Kidney glomerular epithelial cell (primary cell): ENCODE results near the gene ACSS3.
"Not testable (repeated sequence)": the region's sequence is repeated elsewhere in the genome, so short reads cannot be mapped to it uniquely, and the experiment has no call there.

Source experiments
- DNase-seq: peaks from one replicate; lab custom pipeline; 2025; lab: John Stamatoyannopoulos, UW

ACSS3 gene

GRCh38 chr12:81167694-81168093 lies 89.8 kb downstream of the ACSS3 start:
- DNase-seq: peak; percentile 48

GRCh38 chr12:81168445-81168844 lies 90.6 kb downstream of the ACSS3 start:
- DNase-seq: no peak

GRCh38 chr12:81170072-81170471 lies 92.2 kb downstream of the ACSS3 start:
- no peak for DNase-seq

GRCh38 chr12:81172851-81173250 lies 95.0 kb downstream of the ACSS3 start:
- DNase-seq: no peak

- DNase-seq: no peak
Measured at GRCh38 chr12:81174664-81175063, 96.8 kb downstream of the ACSS3 start.

- no peak for DNase-seq
Measured at GRCh38 chr12:81176796-81177195, 98.9 kb downstream of the ACSS3 start.

- no peak for DNase-seq
Measured at GRCh38 chr12:81181691-81182090, 103.8 kb downstream of the ACSS3 start.

GRCh38 chr12:81187686-81188085 lies 109.8 kb downstream of the ACSS3 start:
- no peak for DNase-seq

GRCh38 chr12:81196595-81196994 lies 118.7 kb downstream of the ACSS3 start:
- DNase-seq: no peak

GRCh38 chr12:81200561-81200960 lies 122.7 kb downstream of the ACSS3 start:
- not testable (repeated sequence) for DNase-seq

GRCh38 chr12:81203671-81204204 lies 125.9 kb downstream of the ACSS3 start:
- DNase-seq: no peak

GRCh38 chr12:81205416-81205815 lies 127.5 kb downstream of the ACSS3 start:
- no peak for DNase-seq

- DNase-seq: no peak
Measured at GRCh38 chr12:81206429-81206828, 128.6 kb downstream of the ACSS3 start.

GRCh38 chr12:81207173-81207572 lies 129.3 kb downstream of the ACSS3 start:
- no peak for DNase-seq

- no peak for DNase-seq
Measured at GRCh38 chr12:81207664-81208063, 129.8 kb downstream of the ACSS3 start.

GRCh38 chr12:81208187-81208911 lies 130.5 kb downstream of the ACSS3 start:
- DNase-seq: no peak

- DNase-seq: no peak
Measured at GRCh38 chr12:81209012-81209411, 131.1 kb downstream of the ACSS3 start.

GRCh38 chr12:81209772-81210225 lies 131.9 kb downstream of the ACSS3 start:
- peak; percentile 16 for DNase-seq

GRCh38 chr12:81211306-81211705 lies 133.4 kb downstream of the ACSS3 start:
- DNase-seq: no peak

- no peak for DNase-seq
Measured at GRCh38 chr12:81212996-81213696, 135.3 kb downstream of the ACSS3 start.

GRCh38 chr12:81216739-81217138 lies 138.9 kb downstream of the ACSS3 start:
- DNase-seq: no peak

- DNase-seq: no peak
Measured at GRCh38 chr12:81221681-81222080, 143.8 kb downstream of the ACSS3 start.
